HL-60 (cell line): ENCODE data around the gene TACC2.

ENCODE experiments used
- CTCF ChIP-seq: IDR thresholded peaks from one replicate; pipeline ENCODE4 v1.5.1; 2011; ENCODE audit warnings: low read length, control low read depth, inconsistent platforms; ENCODE audit not compliant: insufficient read depth
- GABPA ChIP-seq: IDR thresholded peaks from 2 replicates; pipeline ENCODE4 v1.6.1; 2012; ENCODE audit warnings: low read depth
- POLR2AphosphoS5 ChIP-seq: IDR thresholded peaks from 2 replicates; pipeline ENCODE4 v1.6.1; 2012; ENCODE audit warnings: low read depth
- REST ChIP-seq: IDR thresholded peaks from 2 replicates; pipeline ENCODE4 v1.6.1; 2012; ENCODE audit warnings: low read depth; ENCODE audit not compliant: insufficient replicate concordance

- no peak for TF ChIP-seq CTCF
- TF ChIP-seq REST = no peak
- TF ChIP-seq POLR2AphosphoS5 = no peak
- no peak for TF ChIP-seq GABPA
Observed at GRCh38 chr10:121999301-121999700, 10.3 kb downstream of the TACC2 start.
